Measurements from ENCODE around the gene IPPK.

DNA sequence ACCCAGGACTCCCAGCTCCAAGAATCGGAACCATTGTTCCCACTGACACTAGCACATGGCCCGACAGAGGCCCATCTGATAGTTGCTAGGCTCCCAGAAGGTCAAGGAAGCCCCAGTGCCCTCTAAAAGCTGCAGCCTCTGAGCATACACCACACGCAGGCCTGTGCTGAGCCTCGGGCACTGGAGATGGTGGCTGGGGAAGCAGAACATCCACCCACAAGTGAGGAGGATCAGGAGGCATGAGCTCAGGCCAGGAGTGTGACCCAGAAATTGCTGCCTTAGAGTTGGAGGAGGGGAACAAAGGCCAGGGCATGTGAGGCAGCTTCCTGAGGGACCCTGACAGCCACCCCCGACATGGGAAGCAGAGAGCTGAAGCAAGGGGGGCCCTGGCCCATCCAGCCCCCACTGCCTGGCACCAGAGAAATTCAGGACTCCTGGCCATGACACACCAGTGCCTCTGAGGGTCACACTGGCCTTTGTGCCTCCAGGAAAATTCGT, 21.4 kb downstream of the IPPK start:
- TF ChIP-seq, protein P1, sequence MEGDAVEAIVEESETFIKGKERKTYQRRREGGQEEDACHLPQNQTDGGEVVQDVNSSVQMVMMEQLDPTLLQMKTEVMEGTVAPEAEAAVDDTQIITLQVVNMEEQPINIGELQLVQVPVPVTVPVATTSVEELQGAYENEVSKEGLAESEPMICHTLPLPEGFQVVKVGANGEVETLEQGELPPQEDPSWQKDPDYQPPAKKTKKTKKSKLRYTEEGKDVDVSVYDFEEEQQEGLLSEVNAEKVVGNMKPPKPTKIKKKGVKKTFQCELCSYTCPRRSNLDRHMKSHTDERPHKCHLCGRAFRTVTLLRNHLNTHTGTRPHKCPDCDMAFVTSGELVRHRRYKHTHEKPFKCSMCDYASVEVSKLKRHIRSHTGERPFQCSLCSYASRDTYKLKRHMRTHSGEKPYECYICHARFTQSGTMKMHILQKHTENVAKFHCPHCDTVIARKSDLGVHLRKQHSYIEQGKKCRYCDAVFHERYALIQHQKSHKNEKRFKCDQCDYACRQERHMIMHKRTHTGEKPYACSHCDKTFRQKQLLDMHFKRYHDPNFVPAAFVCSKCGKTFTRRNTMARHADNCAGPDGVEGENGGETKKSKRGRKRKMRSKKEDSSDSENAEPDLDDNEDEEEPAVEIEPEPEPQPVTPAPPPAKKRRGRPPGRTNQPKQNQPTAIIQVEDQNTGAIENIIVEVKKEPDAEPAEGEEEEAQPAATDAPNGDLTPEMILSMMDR (IDR thresholded peaks at IDR 0.05; ENCODE audit: borderline replicate concordance, extremely low read depth, low read length, poor library complexity, severe bottlenecking), result no peak
- no peak for TF ChIP-seq EZH2 (IDR thresholded peaks at IDR 0.05; ENCODE audit: borderline replicate concordance, low read depth, low read length, severe bottlenecking)
